HG03558 (cell line): ENCODE measurements around the gene DIRAS1.

Experiments
- ATAC-seq: cut with Tn5 transposase; IDR thresholded peaks from one replicate; pipeline ENCODE4 v1.9.1; 2021; ENCODE audit warnings: moderate number of reproducible peaks; ENCODE audit not compliant: unreplicated experiment; ENCODE audit errors: extremely low read depth

Gene DIRAS1, protein sequence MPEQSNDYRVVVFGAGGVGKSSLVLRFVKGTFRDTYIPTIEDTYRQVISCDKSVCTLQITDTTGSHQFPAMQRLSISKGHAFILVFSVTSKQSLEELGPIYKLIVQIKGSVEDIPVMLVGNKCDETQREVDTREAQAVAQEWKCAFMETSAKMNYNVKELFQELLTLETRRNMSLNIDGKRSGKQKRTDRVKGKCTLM

DNA sequence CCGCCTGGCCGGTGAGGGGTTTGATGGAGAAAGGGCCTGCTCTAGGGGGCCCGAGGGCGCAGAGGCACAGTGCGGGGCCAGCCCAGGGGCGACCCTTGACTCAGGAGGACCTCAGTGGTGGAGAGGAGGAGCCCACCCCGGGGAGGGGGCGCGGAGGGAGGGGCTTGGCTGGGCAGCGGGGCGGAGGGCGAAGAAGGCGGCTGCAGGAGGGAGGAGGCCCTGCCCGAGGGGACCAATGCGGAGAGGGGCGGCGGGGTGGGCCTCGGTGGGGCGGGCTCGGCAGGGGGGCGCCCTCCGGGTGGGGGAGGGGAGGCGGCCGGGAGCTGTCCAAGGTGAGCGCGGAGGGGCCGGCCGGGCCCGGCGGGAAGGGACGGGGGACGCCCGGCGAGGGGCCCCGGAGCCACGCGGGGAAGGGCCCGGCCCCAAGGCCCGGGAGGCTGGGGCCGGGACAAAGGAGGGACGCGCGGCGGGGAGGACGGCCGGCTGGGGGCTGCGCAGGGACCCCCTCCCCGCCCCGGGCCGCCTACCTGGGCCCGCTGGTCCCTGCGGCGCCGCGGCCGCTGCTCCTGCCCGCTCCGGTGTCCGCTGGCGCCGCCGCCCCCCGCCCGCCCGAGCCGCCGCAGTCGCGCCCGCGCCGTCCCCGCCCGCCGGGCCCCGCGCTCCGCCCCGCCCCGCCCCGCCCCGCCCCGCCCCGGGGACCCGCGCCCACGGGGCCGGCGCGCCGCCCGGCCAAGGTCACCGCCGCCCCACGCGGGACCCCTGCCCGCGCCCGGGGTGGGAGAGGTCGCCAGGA, at the start of gene DIRAS1:
DIRAS1 (minus strand) TSS at position 596 of the 793 bp plus-strand sequence. CDS start 3,566 bp downstream, outside the sequence.
- ATAC-seq = no peak

GRCh38 chr19:2770055-2771013, 49.2 kb upstream of the DIRAS1 start:
- ATAC-seq = no peak

GRCh38 chr19:2769218-2769617, 48.0 kb upstream of the DIRAS1 start:
- no peak for ATAC-seq

DNA sequence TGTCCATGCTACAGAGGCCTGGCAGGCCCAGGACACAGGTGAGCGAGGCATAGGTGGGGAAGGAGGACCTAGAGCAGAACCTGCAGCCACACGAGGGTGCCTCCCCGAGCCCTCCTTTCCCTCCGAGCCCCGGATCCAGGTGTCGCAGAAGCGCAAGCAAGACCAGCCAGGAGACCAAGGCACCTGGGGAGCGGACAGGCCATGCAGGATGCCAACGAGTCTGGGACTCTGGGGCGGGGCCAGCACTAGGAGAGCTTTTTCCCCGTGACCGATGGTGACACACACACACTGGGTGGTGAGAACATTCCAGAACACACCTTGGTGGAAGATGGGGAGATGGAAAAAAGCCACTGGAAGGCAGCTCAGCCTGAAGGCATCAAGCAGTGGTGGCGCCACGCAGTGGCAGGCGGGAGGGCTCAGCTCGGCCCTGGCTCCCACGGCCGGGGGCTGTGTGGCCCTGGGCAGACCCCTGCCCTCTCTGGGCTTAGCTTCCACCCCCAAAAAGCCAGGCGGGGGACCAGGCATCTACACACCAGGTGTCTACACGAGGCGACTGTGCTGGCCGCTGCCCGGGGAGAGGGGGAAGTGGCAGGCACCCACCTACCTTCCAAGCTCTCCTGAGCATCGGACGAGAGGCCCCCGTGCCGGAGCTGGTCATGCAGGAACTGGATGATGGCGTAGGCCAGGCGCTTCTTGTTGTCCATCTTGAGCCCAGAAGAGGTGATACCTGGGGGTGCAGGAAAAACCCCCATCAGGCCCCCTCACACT, 47.4 kb upstream of the DIRAS1 start:
- no peak for ATAC-seq

DNA sequence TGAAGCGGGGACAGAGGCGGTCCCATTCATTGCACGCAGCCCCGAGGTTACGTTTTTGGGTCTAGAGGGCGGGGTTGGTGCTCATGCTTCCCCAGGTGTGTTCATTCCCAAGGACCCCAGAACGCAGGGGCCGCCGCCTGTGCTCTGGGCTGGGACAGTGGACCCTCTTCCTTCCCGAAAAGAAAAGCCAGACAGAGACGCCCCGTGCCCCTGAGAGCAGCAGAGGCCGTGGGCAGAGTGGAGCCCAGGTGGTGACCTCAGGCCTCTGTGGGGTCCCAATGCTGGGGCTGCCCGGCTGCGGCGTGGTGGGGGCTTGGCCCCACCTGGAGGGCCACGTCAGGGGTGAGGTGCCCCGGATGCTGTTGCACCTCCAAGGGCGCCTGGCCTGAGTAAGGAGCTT, 46.5 kb upstream of the DIRAS1 start:
- ATAC-seq = no peak

GRCh38 chr19:2766594-2767372, 45.6 kb upstream of the DIRAS1 start:
- no peak for ATAC-seq

GRCh38 chr19:2765376-2765775, 44.2 kb upstream of the DIRAS1 start:
- ATAC-seq = no peak

GRCh38 chr19:2764945-2765344, 43.8 kb upstream of the DIRAS1 start:
- ATAC-seq = no peak

DNA sequence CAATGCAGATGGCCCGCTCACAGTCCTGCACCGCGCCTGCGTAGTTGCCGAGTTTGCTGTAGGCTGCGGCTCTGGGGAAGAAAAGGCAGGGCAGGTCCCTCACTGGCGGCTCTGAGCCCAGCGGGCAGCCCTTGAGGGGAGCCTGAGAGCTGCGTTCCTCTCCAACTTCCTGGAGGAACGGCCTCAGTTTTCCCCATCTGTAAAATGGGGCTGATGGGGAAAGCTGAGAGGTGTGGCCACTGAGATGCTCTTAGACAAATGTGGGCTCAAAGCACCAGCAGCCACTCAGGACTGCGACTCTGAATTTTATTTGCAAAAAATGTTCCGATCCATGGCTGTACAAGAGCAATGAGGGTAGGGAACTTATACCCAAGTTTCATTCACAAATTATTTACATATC, 42.5 kb upstream of the DIRAS1 start:
- no peak for ATAC-seq

GRCh38 chr19:2762783-2763496, 41.8 kb upstream of the DIRAS1 start:
- ATAC-seq = no peak

DNA sequence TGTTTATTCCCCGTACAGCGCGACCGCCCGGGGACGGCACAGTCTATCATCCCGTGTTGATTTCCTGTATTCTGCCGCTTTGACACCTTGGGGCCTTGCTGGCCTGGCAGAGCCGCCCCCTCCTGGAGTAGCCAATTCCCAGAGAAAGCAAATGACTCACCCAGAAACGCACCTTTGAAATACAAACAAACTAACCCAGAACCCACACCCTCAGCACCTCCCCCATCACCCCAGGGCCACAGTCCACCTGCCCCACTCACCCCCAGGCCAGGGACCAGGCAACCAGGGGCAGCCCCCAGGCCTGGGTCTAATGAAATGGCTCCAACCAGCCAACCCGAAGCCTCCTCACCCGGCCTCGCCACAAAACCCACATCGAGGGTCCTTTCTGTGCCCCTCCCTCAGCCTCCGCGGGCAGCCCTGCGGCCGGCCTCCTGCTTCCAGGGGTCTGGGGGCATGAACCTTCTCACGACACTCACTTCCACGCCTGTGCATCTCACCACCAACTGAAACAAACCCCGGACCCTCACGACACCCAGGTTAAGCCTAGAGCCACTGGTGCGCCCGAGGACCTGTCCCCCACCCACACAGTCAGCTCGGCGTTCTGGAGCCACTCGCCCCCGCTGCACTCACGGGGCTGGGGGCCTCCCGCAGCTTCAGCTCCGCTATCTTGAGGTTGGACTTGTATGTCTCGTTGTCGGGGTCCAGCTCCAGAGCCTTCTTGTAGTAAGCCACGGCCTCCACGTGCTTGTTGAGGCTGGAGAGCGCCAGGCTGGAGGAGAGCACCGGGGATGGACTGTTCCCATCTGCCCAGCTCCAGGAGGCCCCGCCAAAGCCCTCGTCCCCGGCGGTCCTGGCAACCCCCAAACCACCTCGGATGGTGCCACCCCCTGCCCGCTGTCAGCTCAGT, 41.0 kb upstream of the DIRAS1 start:
- ATAC-seq = no peak

DNA sequence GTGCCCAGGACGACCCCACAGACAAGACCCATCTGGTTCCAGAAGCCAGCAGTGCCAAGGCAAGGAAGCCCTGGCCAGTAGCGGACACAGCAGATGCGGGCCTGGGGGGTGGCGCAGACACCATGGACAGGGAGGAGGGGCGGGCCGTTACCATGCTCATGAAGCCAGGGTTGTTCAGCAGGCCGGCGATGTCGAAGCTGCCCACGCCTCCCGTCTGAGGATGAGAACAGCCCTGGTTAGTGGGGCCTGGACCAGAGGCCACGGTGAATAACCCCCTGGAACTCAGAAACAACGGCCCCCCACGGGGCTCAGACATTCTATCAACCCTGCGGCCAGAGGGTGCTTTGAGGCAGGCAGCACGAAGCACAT, 40.1 kb upstream of the DIRAS1 start:
- no peak for ATAC-seq

DNA sequence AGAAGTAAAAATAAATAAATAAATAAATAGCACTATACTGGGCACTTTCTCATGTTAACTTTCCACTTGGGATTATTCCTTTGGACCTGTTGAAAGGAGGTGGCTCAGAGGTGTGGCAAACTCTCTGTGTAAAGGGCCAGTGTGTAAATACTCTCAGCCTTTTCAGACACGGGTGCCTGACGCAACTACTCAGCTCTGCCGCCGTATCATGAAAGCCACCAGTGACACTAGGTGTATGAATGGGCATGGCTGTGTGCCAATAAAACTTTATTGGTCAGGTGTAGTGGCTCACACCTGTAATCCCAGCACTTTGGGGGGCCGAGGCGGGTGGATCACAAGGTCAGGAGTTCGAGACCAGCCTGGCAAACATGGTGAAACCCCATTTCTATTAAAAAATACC, 38.8 kb upstream of the DIRAS1 start:
- ATAC-seq = no peak

GRCh38 chr19:2759362-2759761, 38.2 kb upstream of the DIRAS1 start:
- no peak for ATAC-seq

DNA sequence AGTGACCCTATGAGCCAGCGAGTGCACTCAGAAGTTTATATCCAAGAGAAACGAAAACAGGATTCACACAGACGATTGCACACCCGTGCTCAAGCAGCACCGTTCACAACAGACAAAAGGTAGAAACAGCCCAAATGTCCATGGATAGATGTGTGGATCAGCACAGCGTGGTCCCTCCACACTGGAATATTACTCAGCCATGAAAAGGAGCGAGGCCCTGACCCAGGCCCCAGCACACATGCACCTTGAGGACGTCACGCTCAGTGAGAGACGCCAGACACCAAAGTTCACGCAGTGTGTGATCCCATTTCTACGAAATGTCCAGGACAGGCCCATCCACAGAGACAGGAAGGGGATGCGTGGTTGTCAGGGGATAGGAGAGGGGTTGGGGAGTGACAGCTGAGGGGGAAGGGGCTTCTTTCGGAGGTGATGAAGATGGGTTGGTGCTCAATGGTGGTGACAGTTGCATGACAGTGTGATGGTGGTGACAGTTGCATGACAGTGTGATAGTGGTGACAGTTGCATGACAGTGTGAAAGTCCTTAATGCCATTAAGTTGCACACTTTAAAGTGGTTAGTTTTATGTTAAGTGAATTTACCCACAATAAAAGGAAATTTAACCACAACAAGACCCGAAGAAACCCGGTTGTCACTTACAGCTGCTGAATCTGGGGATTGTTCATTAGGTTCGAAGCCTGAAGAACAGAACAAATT, 37.6 kb upstream of the DIRAS1 start:
- ATAC-seq = no peak

GRCh38 chr19:2756921-2757881, 36.0 kb upstream of the DIRAS1 start:
- ATAC-seq = no peak
